Upper lobe of left lung (tissue), 6 donors: ENCODE results near the gene TTBK2. TPM values are rescaled to one million over a fixed set of nuclear protein-coding genes. Genes with fewer than 3 reads are reported as not detected.
"Not testable (repeated sequence)": the region's sequence is repeated elsewhere in the genome, so short reads cannot be mapped to it uniquely, and the experiment has no call there.

Source experiments
- ATAC-seq, 2 donors: fragments of 200-7000 bp; cut with Tn5 transposase; one replicate each; pipeline ENCODE4 v1.9.1; 2022; ENCODE audit warnings: mild to moderate bottlenecking in 2 of 2, moderate library complexity in 2 of 2; ENCODE audit not compliant: low FRiP score in 2 of 2
- DNase-seq, 2 donors: peaks; one replicate each; pipeline ENCODE4 v3.0.0-alpha.2; 2019 to 2020
- H3K27ac ChIP-seq, 4 donors: fragments of 200-600 bp; sonication (generic); one replicate each; pipeline ENCODE4 v1.5.1; 2016 to 2019
- H3K27me3 ChIP-seq, 4 donors: fragments of 200-600 bp; sonication (generic); one replicate each; pipeline ENCODE4 v1.5.1; 2017 to 2019
- H3K36me3 ChIP-seq, 4 donors: fragments of 200-600 bp; sonication (generic); one replicate each; pipeline ENCODE4 v1.5.1; 2016 to 2019
- H3K4me1 ChIP-seq, 4 donors: fragments of 200-600 bp; sonication (generic); one replicate each; pipeline ENCODE4 v1.5.1; 2018 to 2019
- H3K4me3 ChIP-seq, 4 donors: fragments of 200-600 bp; sonication (generic); one replicate each; pipeline ENCODE4 v1.5.1; 2017 to 2019; ENCODE audit warnings: mild to moderate bottlenecking in 2 of 4, moderate library complexity in 1 of 4
- H3K9me3 ChIP-seq, 4 donors: fragments of 200-600 bp; sonication (generic); one replicate each; pipeline ENCODE4 v1.5.1; 2018 to 2019
- EP300 ChIP-seq, 4 donors: sonication (generic); formaldehyde crosslinking; IDR thresholded peaks; one replicate each; pipeline ENCODE4 v1.5.1; 2017; ENCODE audit warnings: antibody characterized with exemption in 4 of 4, control low read depth in 2 of 4
- POLR2A ChIP-seq, 4 donors: fragments of 450-650 bp; IDR thresholded peaks; one replicate each; pipeline ENCODE4 v1.5.1; 2016 to 2017; ENCODE audit warnings: antibody characterized with exemption in 4 of 4, mild to moderate bottlenecking in 2 of 4
- POLR2AphosphoS5 ChIP-seq, 2 donors: sonication (generic); formaldehyde crosslinking; IDR thresholded peaks; one replicate each; pipeline ENCODE4 v1.5.1; 2017; ENCODE audit warnings: antibody characterized with exemption in 2 of 2
- WGBS, 2 donors: methylation state at CpG; one replicate each; pipeline ENCODE4 v1.1.5; 2017 to 2018; 5-methylcytosine and 5-hydroxymethylcytosine counted together
- total RNA-seq, 6 donors: library from RNA; depleted of rRNA in 4 of 6; stranded (reverse); fragments of >200 nt in 4 of 6; gene quantifications; one replicate each; pipeline versions ENCODE4 v1.1.0 to v1.2.1, GENCODE V29; 2016 to 2021
- TF ChIP-seq, protein P1 (sequence below), 6 experiments: fragments of 450-650 bp in 4 of 6; fragments of 200-600 bp in 2 of 6; sonication (generic) in 2 of 6; IDR thresholded peaks; one replicate each; pipeline ENCODE4 v1.5.1; 2016 to 2019; ENCODE audit warnings: antibody characterized with exemption in 6 of 6
- donor health status: DM: no; HTN: no; CAD: no; lungs with moderate emphysema.
- donor health status: DM: no; HTN: yes; CAD: no; lungs with severe emphysema.

TTBK2 gene
- total RNA-seq, 6 donors from 2014 or later: 8.2 to 28.3 (median 13.2) TPM

DNA sequence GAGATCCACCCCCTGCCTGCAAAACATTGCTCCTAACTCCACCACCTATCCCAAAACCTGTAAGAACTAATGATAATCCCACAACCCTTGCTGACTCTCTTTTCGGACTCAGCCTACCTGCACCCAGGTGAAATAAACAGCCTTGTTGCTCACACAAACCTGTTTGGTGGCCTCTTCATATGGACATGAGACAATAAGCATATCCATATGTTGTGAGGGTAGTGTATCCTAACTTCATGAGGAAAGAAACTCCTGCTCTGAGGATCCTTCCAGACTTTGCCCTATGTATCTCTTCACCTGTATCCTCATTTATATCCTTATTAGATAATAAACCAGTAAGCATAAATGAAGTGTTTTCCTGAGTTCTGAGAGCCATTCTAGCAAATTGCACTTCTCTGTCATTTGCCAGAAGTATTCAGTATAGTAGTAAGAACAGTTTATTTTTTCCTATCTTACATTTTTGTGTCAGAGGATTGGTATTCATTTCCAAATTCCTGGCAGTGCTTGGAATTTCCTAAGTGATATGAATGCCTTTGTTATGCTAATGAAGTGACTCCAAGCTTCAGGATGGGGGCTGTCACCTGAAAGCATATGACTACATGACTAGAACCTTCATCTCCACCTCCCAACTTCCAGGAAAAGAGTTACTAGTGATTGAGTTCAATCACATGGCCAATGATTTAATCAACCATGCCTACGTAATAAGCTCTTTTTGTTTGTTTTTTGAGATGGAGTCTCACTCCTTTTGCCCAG is 30.2 kb downstream of the TTBK2 start:
- Histone ChIP-seq H3K4me1 (peaks cover 0 to 12% (median 6%) of the 10 kb centered on the region in 4 donors), H3K27me3 (no peaks in the 10 kb centered on the region), H3K36me3 (no peaks in the 10 kb centered on the region), H3K9me3 (no peaks in the 10 kb centered on the region), H3K27ac (no peak overlapping the region), H3K4me3 (no peak overlapping the region)
- DNase-seq (no peak), ATAC-seq (peak in 1 of 2 donors; percentile 57)
- 79 to 81% methylated on average over 2 of the region's 2 CpGs for WGBS, 2 donors
- TF ChIP-seq POLR2AphosphoS5 (IDR thresholded peaks at IDR 0.05): no peak
- TF ChIP-seq EP300 (IDR thresholded peaks at IDR 0.05): no peak
- no peak for TF ChIP-seq POLR2A (IDR thresholded peaks at IDR 0.05)
- TF ChIP-seq, protein P1, sequence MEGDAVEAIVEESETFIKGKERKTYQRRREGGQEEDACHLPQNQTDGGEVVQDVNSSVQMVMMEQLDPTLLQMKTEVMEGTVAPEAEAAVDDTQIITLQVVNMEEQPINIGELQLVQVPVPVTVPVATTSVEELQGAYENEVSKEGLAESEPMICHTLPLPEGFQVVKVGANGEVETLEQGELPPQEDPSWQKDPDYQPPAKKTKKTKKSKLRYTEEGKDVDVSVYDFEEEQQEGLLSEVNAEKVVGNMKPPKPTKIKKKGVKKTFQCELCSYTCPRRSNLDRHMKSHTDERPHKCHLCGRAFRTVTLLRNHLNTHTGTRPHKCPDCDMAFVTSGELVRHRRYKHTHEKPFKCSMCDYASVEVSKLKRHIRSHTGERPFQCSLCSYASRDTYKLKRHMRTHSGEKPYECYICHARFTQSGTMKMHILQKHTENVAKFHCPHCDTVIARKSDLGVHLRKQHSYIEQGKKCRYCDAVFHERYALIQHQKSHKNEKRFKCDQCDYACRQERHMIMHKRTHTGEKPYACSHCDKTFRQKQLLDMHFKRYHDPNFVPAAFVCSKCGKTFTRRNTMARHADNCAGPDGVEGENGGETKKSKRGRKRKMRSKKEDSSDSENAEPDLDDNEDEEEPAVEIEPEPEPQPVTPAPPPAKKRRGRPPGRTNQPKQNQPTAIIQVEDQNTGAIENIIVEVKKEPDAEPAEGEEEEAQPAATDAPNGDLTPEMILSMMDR (IDR thresholded peaks at IDR 0.05): no peak

DNA sequence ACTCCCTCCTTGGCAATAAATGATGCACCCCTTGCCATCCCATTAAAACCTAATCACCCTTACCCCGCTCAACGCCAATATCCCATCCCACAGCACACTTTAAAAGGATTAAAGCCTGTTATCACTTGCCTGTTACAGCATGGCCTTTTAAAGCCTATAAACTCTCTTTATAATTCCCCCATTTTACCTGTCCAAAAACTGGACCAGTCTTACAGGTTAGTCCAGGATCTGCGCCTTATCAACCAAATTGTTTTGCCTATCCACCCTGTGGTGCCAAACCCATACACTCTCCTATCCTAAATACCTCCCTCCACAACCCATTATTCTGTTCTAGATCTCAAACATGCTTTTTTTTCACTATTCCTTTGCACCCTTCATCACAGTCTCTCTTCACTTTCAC is 33.2 kb downstream of the TTBK2 start:
- H3K27me3 ChIP-seq, ATAC-seq, H3K9me3 ChIP-seq, DNase-seq, H3K4me3 ChIP-seq, H3K27ac ChIP-seq, H3K36me3 ChIP-seq: not testable (repeated sequence)
- WGBS, 2 donors: 98 to 100% methylated on average over 3 of the region's 3 CpGs
- peaks cover 0 to 12% (median 6%) of the 10 kb centered on the region in 4 donors for H3K4me1 ChIP-seq

DNA sequence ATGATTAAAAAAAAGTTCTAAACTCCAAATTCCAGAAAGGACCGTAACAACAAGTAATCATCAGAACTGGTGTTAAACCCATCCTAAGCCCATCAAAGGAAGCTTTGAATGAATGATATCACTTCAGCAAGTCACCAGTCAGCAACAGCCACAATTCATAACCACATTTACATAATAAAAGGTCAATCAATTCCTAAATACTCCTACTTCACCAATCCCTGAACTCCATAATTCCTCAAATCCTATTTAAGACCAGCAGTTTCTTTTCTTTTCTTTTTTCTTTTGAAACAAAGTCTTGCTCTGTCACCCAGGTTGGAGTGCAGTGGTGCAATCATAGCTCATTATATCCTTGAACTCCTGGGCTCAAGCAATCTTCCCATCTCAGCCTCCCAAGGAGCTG is 40.5 kb downstream of the TTBK2 start:
- H3K27ac ChIP-seq: no peak overlapping the region
- H3K36me3 ChIP-seq: no peaks in the 10 kb centered on the region
- H3K27me3 ChIP-seq: no peaks in the 10 kb centered on the region
- no peak overlapping the region for H3K4me3 ChIP-seq
- no peaks in the 10 kb centered on the region for H3K9me3 ChIP-seq
- 94% methylated on average over 1 of the region's 1 CpG for WGBS, 2 donors
- no peak for ATAC-seq
- TF ChIP-seq, protein P1 (IDR thresholded peaks at IDR 0.05): no peak
- no peak for TF ChIP-seq EP300 (IDR thresholded peaks at IDR 0.05)
- TF ChIP-seq POLR2A (IDR thresholded peaks at IDR 0.05): no peak
- TF ChIP-seq POLR2AphosphoS5 (IDR thresholded peaks at IDR 0.05): no peak
- no peak for DNase-seq
- H3K4me1 ChIP-seq: peaks cover 0 to 5% (median 0%) of the 10 kb centered on the region in 4 donors

DNA sequence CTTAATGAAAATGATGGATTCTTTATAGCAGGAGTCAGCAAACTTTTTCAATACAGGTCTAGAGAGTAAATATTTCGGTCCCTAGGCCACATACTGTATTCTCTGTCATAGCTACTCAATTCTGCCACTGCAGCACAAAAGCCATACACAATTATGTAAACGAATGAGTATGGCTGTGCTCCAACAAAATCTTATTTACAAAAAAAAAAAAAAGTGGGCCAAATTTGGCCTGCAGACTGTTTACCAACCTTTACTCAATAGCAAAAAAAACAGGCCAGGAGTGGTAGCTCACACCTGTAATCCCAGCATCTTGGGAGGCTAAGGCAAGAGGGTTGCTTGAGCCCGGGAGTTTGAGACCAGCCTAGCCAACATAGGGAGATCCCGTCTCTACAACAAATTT is 41.1 kb downstream of the TTBK2 start:
- H3K9me3 ChIP-seq: no peaks in the 10 kb centered on the region
- H3K4me1 ChIP-seq: peaks cover 0 to 5% (median 0%) of the 10 kb centered on the region in 4 donors
- ATAC-seq (no peak), DNase-seq (no peak)
- H3K36me3 ChIP-seq: no peaks in the 10 kb centered on the region
- H3K4me3 ChIP-seq: no peak overlapping the region
- H3K27ac ChIP-seq: no peak overlapping the region
- TF ChIP-seq EP300 (IDR thresholded peaks at IDR 0.05): no peak
- TF ChIP-seq, protein P1 (IDR thresholded peaks at IDR 0.05): no peak
- no peak for TF ChIP-seq POLR2A (IDR thresholded peaks at IDR 0.05)
- no peak for TF ChIP-seq POLR2AphosphoS5 (IDR thresholded peaks at IDR 0.05)
- 53 to 61% methylated on average over 4 of the region's 4 CpGs for WGBS, 2 donors
- no peaks in the 10 kb centered on the region for H3K27me3 ChIP-seq

DNA sequence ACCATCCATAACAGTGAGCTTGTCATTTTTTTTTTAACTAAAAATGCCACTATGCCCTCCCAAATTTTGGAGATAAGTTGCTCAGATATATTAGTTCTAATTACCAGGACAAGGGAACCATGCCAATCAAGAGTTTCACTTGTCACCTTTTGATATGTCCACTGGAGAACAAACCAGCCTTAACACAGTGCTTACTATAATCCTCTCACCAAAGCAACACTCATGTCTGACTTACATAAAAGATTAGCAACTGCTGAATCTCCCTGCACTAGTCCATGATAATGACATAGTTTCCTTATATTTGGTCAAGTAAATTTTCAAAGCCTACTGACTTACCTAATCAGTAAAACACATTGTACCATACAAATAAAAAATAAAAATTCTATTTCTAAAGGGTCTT is 44.4 kb downstream of the TTBK2 start:
- H3K4me1 ChIP-seq: peaks cover 0 to 5% (median 0%) of the 10 kb centered on the region in 4 donors
- no peaks in the 10 kb centered on the region for H3K36me3 ChIP-seq
- H3K4me3 ChIP-seq: no peak overlapping the region
- H3K27me3 ChIP-seq: no peaks in the 10 kb centered on the region
- ATAC-seq: no peak
- no peak overlapping the region for H3K27ac ChIP-seq
- DNase-seq: no peak
- no peaks in the 10 kb centered on the region for H3K9me3 ChIP-seq
- TF ChIP-seq POLR2AphosphoS5 (IDR thresholded peaks at IDR 0.05) (no peak), EP300 (IDR thresholded peaks at IDR 0.05) (no peak), POLR2A (IDR thresholded peaks at IDR 0.05) (no peak)
- TF ChIP-seq, protein P1 (IDR thresholded peaks at IDR 0.05): no peak
